ENCODE data around the gene ANGEL1.
A peak's percentile ranks its signal among the peaks of the same experiment; 100 is the strongest.

Gene ANGEL1

DNA sequence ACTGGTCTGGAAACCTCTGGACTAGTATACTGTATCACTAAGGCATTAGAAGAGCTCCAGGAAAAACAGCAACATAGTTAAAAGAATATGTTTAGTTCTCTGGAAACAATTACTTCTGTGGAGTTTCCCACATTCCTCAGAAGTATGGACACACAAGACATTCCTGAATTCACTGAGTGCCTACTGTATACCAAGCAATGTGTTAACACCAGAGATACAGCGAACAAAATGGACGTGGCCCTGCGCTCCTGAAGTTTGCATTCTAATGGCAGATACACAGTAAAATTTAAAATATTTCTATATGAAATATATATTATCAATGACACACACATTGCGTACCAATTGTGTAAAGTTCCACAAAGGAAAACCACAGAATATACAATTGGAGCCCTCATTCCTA lies 1.1 kb downstream of the ANGEL1 start:
- Histone ChIP-seq H3K4me3 (ENCODE audit: low read depth in 1 of 2, low read length in 2 of 2) (peak overlapping the region; percentile 55 to 57), H3K9me3 (ENCODE audit: low read length) (no peaks in the 10 kb centered on the region), H3K9ac (ENCODE audit: low read length) (no peak overlapping the region), H3K27ac (ENCODE audit: low read depth, low read length) (no peak overlapping the region), H3K36me3 (ENCODE audit: insufficient read depth, low read length) (peaks cover 23% of the 10 kb centered on the region), H3K4me1 (ENCODE audit: insufficient read depth, low read length) (peaks cover 9% of the 10 kb centered on the region), H3K27me3 (ENCODE audit: control insufficient read depth in 1 of 2, insufficient read depth in 2 of 2, low read length in 2 of 2) (no peaks in the 10 kb centered on the region)

DNA sequence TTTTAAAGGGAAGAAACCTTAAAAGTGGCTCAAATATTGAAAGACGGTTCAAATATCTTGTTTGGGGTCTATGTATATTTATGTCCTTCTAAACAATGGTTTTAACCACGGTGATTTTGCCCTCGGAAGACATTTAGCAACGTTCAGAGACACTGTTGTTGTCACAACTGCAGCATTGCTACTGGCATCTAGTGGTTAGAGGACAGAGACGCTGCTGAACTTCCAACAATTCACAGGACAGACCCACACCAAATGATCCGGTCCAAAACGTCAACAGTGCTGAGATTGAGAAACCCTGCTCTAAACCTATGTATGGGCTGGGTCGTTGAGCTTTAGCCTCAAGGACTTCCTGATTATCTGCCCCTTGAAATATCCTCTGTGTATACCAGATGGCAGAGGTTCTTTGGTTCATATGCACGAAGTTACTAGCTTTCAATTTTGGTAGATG lies 1.7 kb downstream of the ANGEL1 start:
- Histone ChIP-seq H3K9me3 (ENCODE audit: low read length) (no peaks in the 10 kb centered on the region), H3K36me3 (ENCODE audit: insufficient read depth, low read length) (peaks cover 29% of the 10 kb centered on the region), H3K4me1 (ENCODE audit: insufficient read depth, low read length) (peaks cover 9% of the 10 kb centered on the region), H3K27ac (ENCODE audit: low read depth, low read length) (no peak overlapping the region), H3K9ac (ENCODE audit: low read length) (no peak overlapping the region), H3K27me3 (ENCODE audit: control insufficient read depth in 1 of 2, insufficient read depth in 2 of 2, low read length in 2 of 2) (no peaks in the 10 kb centered on the region), H3K4me3 (ENCODE audit: low read depth in 1 of 2, low read length in 2 of 2) (peak overlapping the region in 1 of 2 donors; percentile 54)

DNA sequence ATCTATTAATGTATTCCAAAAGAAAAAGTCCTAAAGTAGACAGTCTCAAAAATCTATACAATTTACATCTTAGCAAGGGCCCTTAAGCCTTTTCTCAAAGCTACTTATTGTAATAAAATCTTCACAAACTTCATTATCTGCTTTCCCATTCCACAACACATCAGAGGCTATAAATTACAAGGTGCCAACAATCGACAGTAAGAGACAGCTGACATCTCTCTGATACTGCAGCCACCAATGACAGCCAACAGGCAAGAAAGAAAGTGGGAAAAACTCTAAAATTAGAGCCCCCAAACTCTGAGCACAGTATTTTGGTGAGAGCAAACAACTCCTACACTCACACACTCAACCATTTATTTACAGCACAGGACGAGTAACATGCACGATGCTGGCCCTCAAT lies 2.2 kb downstream of the ANGEL1 start:
- H3K4me1 ChIP-seq (ENCODE audit: insufficient read depth, low read length), result peaks cover 9% of the 10 kb centered on the region
- H3K9me3 ChIP-seq (ENCODE audit: low read length), result no peaks in the 10 kb centered on the region
- H3K4me3 ChIP-seq (ENCODE audit: low read depth in 1 of 2, low read length in 2 of 2), result peak overlapping the region in 1 of 2 donors; percentile 54
- no peak overlapping the region for H3K9ac ChIP-seq (ENCODE audit: low read length)
- peaks cover 34% of the 10 kb centered on the region for H3K36me3 ChIP-seq (ENCODE audit: insufficient read depth, low read length)
- H3K27me3 ChIP-seq (ENCODE audit: control insufficient read depth in 1 of 2, insufficient read depth in 2 of 2, low read length in 2 of 2), result no peaks in the 10 kb centered on the region
- no peak overlapping the region for H3K27ac ChIP-seq (ENCODE audit: low read depth, low read length)

DNA sequence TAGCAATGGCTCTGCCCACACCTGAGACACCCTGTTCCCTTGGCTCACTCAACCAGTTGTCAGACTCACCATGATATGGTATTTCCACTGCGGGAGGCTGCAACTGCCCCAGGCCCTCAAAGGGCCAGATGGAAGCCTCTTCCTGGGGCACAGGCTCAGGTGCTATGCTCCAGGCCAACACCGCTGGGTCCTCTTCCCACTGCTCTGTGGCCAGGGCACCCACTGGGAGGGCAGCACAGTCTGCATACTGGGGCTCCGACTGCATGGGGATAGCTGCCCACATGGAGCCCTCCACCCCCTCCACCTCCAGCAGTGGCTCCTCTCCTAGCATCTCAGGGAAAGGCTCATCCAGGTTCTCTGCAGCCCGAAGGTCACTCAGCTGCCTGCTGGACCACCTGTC lies 3.7 kb downstream of the ANGEL1 start:
- H3K36me3 ChIP-seq (ENCODE audit: insufficient read depth, low read length), result peaks cover 43% of the 10 kb centered on the region
- no peaks in the 10 kb centered on the region for H3K27me3 ChIP-seq (ENCODE audit: control insufficient read depth in 1 of 2, insufficient read depth in 2 of 2, low read length in 2 of 2)
- H3K9me3 ChIP-seq (ENCODE audit: low read length), result no peaks in the 10 kb centered on the region
- peaks cover 9% of the 10 kb centered on the region for H3K4me1 ChIP-seq (ENCODE audit: insufficient read depth, low read length)
- no peak overlapping the region for H3K9ac ChIP-seq (ENCODE audit: low read length)
- no peak overlapping the region for H3K27ac ChIP-seq (ENCODE audit: low read depth, low read length)
- H3K4me3 ChIP-seq (ENCODE audit: low read depth in 1 of 2, low read length in 2 of 2), result no peak overlapping the region

DNA sequence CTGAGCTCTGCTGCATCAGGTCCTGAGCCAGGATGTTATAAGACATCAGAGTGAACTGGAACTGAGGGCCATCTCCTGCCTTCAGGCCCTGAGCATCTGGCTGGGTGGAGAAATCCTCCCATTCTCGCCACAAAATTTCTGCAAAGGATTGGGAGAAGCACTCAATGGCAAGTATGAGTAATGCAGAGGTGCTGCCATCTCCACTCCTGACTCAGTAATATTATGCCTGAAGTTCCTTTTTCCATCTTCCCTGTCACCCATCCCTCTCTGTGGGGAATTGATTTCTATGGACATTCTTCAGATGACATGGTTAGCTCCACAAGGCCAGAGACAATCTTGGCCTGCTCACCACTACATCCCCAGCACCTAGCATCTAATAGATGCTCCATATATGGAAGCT lies 4.7 kb downstream of the ANGEL1 start:
- H3K4me1 ChIP-seq (ENCODE audit: insufficient read depth, low read length), result peaks cover 4% of the 10 kb centered on the region
- H3K27ac ChIP-seq (ENCODE audit: low read depth, low read length), result no peak overlapping the region
- H3K27me3 ChIP-seq (ENCODE audit: control insufficient read depth in 1 of 2, insufficient read depth in 2 of 2, low read length in 2 of 2), result no peaks in the 10 kb centered on the region
- no peaks in the 10 kb centered on the region for H3K9me3 ChIP-seq (ENCODE audit: low read length)
- H3K9ac ChIP-seq (ENCODE audit: low read length), result no peak overlapping the region
- H3K36me3 ChIP-seq (ENCODE audit: insufficient read depth, low read length), result peaks cover 52% of the 10 kb centered on the region
- H3K4me3 ChIP-seq (ENCODE audit: low read depth in 1 of 2, low read length in 2 of 2), result no peak overlapping the region

DNA sequence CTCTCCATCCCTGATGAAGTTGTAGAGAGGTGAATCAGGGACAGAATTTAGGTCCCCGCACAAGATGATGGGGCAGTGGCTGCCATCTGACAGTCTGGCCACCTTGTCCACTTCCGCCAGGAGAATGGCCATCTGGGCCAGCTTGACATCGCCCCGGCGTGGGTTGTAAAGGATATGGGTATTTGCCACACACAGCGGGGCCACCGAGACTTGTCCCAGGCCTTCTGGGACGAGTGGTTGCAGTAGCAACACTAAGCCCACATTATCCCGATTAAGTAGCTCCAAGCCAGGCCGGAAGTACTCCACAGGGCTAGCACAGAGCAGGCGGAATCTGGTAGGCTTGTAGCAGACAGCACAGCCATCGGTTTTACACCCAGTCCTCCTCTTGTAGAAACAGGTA lies 6.2 kb downstream of the ANGEL1 start:
- Histone ChIP-seq H3K27me3 (ENCODE audit: control insufficient read depth in 1 of 2, insufficient read depth in 2 of 2, low read length in 2 of 2) (no peaks in the 10 kb centered on the region), H3K4me3 (ENCODE audit: low read depth in 1 of 2, low read length in 2 of 2) (no peak overlapping the region), H3K36me3 (ENCODE audit: insufficient read depth, low read length) (peaks cover 62% of the 10 kb centered on the region), H3K27ac (ENCODE audit: low read depth, low read length) (no peak overlapping the region), H3K9me3 (ENCODE audit: low read length) (no peaks in the 10 kb centered on the region), H3K4me1 (ENCODE audit: insufficient read depth, low read length) (peaks cover 4% of the 10 kb centered on the region), H3K9ac (ENCODE audit: low read length) (no peak overlapping the region)

DNA sequence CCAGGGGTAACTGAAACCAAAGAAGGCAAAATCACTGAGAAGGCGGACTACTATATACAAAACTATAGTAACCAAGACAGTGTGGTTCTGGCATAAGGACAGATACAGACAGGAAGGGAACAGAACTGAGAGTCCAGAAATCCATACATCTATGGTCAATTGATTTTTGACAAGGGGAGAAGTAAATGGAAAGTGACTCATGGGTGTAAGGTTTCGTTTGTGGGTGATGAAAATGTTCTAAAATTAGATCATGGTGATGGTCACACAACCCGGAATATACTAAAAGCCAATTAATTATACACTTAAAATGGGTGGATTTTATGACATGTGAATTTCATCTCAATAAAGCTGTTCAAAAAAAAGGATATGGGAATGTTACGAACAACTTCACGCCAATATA lies 18.7 kb downstream of the ANGEL1 start:
- Histone ChIP-seq H3K36me3 (ENCODE audit: insufficient read depth, low read length) (peaks cover 47% of the 10 kb centered on the region), H3K4me3 (ENCODE audit: low read depth in 1 of 2, low read length in 2 of 2) (no peak overlapping the region), H3K27me3 (ENCODE audit: control insufficient read depth in 1 of 2, insufficient read depth in 2 of 2, low read length in 2 of 2) (no peaks in the 10 kb centered on the region)

DNA sequence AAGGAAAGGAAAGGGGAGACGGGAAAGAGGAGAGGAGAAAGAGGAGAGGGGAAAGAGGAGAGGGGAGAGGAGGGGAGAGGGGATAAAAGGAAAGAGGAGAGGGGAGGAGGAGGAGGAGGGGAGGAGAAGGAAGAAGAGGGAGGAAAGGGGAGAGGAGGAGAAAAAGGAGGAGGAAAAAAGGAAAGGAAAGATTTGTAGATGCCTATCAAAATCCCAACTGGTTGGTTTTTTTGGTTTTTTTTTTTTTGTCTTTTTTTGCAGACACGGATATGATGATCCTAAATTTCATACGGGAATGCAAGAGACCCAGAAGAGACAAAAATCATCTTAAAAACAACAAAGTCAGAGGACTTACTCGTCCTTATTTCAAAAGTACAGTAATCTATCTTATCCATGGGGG lies 19.4 kb downstream of the ANGEL1 start:
- H3K27ac ChIP-seq (ENCODE audit: low read depth, low read length), result no peak overlapping the region
- no peak overlapping the region for H3K9ac ChIP-seq (ENCODE audit: low read length)
- no peaks in the 10 kb centered on the region for H3K9me3 ChIP-seq (ENCODE audit: low read length)
- H3K27me3 ChIP-seq (ENCODE audit: control insufficient read depth in 1 of 2, insufficient read depth in 2 of 2, low read length in 2 of 2), result no peaks in the 10 kb centered on the region
- H3K4me3 ChIP-seq (ENCODE audit: low read depth in 1 of 2, low read length in 2 of 2), result no peak overlapping the region
- no peaks in the 10 kb centered on the region for H3K4me1 ChIP-seq (ENCODE audit: insufficient read depth, low read length)
- peaks cover 53% of the 10 kb centered on the region for H3K36me3 ChIP-seq (ENCODE audit: insufficient read depth, low read length)

More for the DNA sequence above, 18.7 kb downstream of the ANGEL1 start:
- no peaks in the 10 kb centered on the region for H3K9me3 ChIP-seq (ENCODE audit: low read length)
- no peak overlapping the region for H3K27ac ChIP-seq (ENCODE audit: low read depth, low read length)
- no peak overlapping the region for H3K9ac ChIP-seq (ENCODE audit: low read length)
- no peaks in the 10 kb centered on the region for H3K4me1 ChIP-seq (ENCODE audit: insufficient read depth, low read length)

DNA sequence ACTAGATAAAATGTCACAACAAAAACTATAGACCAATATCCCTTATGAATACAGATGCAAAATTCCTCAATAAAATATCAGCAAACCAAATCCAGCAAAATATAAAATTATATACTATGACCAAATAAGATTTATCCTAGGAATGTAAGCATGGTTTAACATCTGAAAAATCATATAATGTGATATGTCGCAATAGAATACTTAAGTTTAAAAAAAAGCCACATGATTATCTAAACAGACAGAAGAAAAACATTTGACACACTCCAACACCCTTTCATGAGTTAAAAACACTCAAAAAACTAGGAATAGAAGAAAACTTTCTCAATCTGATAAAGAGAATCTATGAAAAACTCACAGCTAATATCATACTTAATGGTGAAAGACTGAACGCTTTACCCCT lies 20.3 kb downstream of the ANGEL1 start:
- Histone ChIP-seq H3K27ac (ENCODE audit: low read depth, low read length) (no peak overlapping the region), H3K9ac (ENCODE audit: low read length) (no peak overlapping the region), H3K36me3 (ENCODE audit: insufficient read depth, low read length) (peaks cover 53% of the 10 kb centered on the region), H3K4me1 (ENCODE audit: insufficient read depth, low read length) (no peaks in the 10 kb centered on the region), H3K4me3 (ENCODE audit: low read depth in 1 of 2, low read length in 2 of 2) (no peak overlapping the region), H3K27me3 (ENCODE audit: control insufficient read depth in 1 of 2, insufficient read depth in 2 of 2, low read length in 2 of 2) (no peaks in the 10 kb centered on the region), H3K9me3 (ENCODE audit: low read length) (no peaks in the 10 kb centered on the region)

DNA sequence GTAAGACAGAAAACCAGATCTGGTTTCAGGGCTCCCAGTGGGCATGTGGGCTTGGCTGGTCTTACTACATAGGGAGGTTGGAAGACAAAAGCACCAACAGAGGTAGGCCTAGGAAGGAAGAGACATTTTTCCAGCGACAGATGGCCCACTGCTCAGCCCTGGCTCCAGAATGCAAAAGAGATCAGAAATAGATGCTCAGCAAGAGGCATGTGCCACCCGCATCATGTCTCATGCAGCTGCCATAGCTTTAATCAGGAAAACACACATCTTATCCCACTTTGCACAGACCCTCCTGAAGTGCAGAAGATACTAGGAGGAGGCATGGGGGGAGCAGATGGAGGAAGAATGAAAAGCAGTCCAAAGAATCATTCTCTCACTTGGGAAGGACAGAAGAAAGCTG lies 26.1 kb downstream of the ANGEL1 start:
- Histone ChIP-seq H3K9me3 (ENCODE audit: low read length) (no peaks in the 10 kb centered on the region), H3K9ac (ENCODE audit: low read length) (no peak overlapping the region), H3K4me1 (ENCODE audit: insufficient read depth, low read length) (no peaks in the 10 kb centered on the region), H3K27me3 (ENCODE audit: control insufficient read depth in 1 of 2, insufficient read depth in 2 of 2, low read length in 2 of 2) (no peaks in the 10 kb centered on the region), H3K36me3 (ENCODE audit: insufficient read depth, low read length) (peaks cover 42% of the 10 kb centered on the region), H3K27ac (ENCODE audit: low read depth, low read length) (no peak overlapping the region), H3K4me3 (ENCODE audit: low read depth in 1 of 2, low read length in 2 of 2) (no peak overlapping the region)

DNA sequence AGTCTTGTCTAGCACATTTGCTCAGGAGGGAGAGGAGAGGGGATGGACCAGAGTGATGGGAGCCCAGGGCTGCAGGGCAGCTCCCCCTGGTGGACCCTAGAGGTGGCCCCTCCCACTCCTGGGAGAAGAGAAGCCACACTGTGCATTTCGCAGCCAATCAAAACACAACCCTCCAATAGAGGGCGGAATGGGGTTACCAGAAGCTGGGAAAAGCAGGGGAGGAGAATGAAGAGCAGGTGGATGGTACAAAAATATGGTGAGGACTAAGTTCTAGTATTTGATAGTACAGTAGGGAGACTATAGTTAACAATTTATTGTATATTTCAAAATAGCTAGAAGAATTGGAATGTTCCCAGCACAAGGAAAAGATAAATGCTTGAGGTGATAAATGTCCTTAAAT lies 27.8 kb downstream of the ANGEL1 start:
- no peak overlapping the region for H3K9ac ChIP-seq (ENCODE audit: low read length)
- H3K4me3 ChIP-seq (ENCODE audit: low read depth in 1 of 2, low read length in 2 of 2), result no peak overlapping the region
- peaks cover 25% of the 10 kb centered on the region for H3K36me3 ChIP-seq (ENCODE audit: insufficient read depth, low read length)
- no peaks in the 10 kb centered on the region for H3K9me3 ChIP-seq (ENCODE audit: low read length)
- no peak overlapping the region for H3K27ac ChIP-seq (ENCODE audit: low read depth, low read length)
- H3K27me3 ChIP-seq (ENCODE audit: control insufficient read depth in 1 of 2, insufficient read depth in 2 of 2, low read length in 2 of 2), result no peaks in the 10 kb centered on the region
- H3K4me1 ChIP-seq (ENCODE audit: insufficient read depth, low read length), result no peaks in the 10 kb centered on the region

DNA sequence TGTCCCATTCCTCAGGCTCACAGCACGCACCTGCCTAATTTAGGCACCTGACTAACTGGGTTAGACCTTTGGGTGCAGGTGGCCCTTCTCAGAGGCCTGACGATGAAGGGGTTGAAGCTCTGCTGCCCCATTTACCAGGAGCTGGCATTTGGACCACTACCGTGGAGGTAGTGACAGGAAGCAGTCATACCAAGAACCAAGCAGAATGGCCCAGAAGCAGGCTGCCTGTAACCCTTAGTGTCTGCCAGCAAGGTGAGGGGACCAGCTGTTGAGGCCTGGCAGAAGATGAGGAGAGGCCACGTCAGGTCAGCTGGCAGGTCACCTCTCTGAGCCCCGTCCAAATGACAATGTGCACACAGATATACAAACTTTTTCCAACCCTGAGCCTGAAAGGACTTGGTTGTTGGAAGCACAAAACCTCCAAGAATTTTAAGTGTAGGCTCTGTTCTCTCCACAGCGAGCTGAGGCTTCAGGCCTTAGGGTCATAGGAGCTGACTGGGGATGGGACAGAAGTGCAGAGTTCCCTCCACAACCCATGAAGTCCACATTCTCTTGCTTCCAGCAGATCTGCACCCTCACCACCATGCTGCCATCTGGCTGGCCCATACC lies 28.3 kb downstream of the ANGEL1 start:
- Histone ChIP-seq H3K9me3 (ENCODE audit: low read length) (no peaks in the 10 kb centered on the region), H3K4me3 (ENCODE audit: low read depth in 1 of 2, low read length in 2 of 2) (no peak overlapping the region), H3K9ac (ENCODE audit: low read length) (no peak overlapping the region), H3K36me3 (ENCODE audit: insufficient read depth, low read length) (peaks cover 24% of the 10 kb centered on the region), H3K27ac (ENCODE audit: low read depth, low read length) (no peak overlapping the region), H3K27me3 (ENCODE audit: control insufficient read depth in 1 of 2, insufficient read depth in 2 of 2, low read length in 2 of 2) (no peaks in the 10 kb centered on the region), H3K4me1 (ENCODE audit: insufficient read depth, low read length) (no peaks in the 10 kb centered on the region)
